ENCODE results near the gene PRMT2.

The PRMT2 gene

GRCh38 chr21:46635324-46636180 lies at the start of gene PRMT2:
Gene PRMT2, plus strand, starts transcription at chr21:46635674. Its CDS starts 1,278 bp downstream, at chr21:46636952.
- DNase-seq: peak; percentile 75

- no peak for DNase-seq
Measured at GRCh38 chr21:46594276-46594675, 41.2 kb upstream of the PRMT2 start.

- DNase-seq: no peak
Measured at GRCh38 chr21:46596201-46596600, 39.3 kb upstream of the PRMT2 start.

DNA sequence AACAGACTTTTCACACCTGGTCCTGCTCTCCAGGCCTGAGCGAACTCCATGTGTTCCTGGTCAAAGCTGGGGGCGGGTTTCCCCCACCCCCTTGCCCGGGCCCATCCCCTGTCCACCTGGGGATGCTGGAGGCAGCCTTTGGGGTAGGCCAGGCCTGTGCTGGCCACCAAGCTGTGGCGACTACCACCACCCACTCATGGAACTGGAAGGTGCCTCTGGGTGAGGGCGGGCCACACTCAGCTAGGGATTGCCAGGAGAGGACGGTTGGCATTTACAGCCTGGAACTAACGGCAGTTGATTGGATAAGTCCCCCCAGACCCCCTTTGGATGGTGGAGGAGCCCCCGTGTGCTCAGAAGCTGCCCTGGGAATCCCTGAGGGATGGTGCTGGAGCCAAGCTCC lies 38.4 kb upstream of the PRMT2 start:
- no peak for DNase-seq

DNA sequence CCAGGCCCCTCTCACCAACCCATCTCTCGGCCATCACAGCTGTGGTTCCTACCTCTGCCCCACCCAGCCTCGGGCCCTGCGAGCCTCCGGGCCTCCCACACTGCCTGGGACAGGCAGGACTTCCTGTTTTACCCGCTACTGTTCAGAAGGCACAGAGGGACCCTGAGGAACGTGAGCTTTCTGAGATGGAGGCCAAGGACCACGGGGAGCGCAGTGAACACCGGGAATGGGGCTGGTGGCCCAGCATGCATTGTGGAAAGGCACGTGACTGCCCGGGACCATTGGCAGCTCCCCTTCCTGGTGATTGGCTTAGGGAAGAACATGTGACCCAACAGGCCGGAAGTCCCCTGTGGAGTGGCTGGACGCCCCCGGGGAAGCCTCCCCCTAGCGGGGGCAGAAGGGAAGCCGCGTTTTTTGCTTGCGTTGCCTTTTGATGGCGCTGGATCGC lies 37.6 kb upstream of the PRMT2 start:
- DNase-seq: no peak

- DNase-seq: no peak
Measured at GRCh38 chr21:46598581-46599572, 36.6 kb upstream of the PRMT2 start.

DNA sequence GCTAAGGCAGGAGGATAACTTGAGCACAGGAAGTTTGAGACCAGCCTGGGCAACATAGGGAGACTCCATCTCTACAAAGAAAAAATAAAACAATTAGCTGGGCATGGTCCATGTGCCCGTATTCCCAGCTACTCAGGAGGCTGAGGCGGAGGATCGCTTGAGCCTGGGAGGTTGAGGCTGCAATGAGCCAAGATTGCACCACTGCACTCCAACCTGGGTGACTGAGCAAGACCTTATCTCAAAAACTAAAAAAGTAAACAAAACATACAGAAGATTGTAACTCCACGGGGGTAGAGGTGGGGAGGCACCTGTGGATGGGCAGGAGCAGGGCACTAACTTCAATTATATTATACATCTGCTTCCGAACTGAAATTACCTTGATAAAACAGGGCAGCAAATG lies 35.2 kb upstream of the PRMT2 start:
- no peak for DNase-seq

- DNase-seq: no peak
Measured at GRCh38 chr21:46600978-46601377, 34.5 kb upstream of the PRMT2 start.

DNA sequence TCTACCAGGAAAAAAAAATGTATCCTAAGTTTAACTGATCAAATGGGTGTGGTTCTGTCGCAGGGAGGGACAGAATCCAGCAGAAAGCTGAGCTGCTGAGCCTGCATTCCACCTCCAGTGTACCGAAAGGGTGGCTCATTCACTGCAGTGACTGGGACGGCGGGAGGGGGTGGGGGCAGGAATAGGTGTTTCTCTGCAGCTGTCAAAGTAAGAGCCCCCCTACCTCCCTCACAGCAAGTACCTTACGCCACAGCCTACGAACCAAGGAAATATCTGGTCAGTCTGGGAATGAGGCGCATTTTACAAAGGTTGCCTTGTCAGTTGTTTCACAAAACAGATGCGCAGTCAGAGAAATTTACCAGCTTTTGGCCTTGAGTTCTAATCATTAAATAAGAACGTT lies 32.2 kb upstream of the PRMT2 start:
- DNase-seq: no peak

- no peak for DNase-seq
Measured at GRCh38 chr21:46604329-46604974, 31.0 kb upstream of the PRMT2 start.

GRCh38 chr21:46604975-46605766 lies 30.3 kb upstream of the PRMT2 start, which contains the start of gene S100B:
Gene S100B, minus strand, starts transcription at chr21:46605082. Its CDS starts 2,667 bp downstream, at chr21:46602415.
- no peak for DNase-seq

DNA sequence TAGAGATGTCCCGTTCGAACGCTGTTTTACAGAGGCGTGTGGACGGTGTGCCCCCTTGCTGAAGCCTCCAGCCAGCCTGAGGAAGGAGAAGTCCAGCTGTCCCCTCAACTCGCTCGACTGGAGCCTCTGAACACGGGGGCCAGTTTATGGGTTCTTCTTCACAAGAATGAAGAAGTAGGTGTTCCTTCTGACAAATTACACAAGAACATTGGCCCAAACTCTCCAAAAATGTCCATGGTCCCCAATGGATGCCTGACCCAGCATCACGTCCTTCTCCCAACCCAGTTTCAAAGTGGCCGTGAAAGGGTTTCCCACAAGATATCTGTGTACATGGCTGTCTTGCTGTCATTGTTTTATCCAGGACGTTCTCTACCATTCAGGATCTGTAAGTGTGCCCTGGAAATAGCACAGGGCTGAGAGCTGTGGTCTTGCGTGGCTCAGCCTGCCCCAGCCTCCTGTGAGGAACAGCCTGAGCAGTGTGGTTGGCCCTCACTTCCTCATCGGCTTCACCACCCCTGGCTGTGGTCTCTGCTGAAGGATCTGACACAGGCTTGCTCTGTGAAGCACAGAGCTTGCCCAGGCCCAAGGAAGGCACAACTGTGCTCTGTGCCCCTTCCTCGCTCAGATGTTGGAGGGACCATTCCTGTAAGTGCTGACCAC lies 29.6 kb upstream of the PRMT2 start:
- DNase-seq: no peak

DNA sequence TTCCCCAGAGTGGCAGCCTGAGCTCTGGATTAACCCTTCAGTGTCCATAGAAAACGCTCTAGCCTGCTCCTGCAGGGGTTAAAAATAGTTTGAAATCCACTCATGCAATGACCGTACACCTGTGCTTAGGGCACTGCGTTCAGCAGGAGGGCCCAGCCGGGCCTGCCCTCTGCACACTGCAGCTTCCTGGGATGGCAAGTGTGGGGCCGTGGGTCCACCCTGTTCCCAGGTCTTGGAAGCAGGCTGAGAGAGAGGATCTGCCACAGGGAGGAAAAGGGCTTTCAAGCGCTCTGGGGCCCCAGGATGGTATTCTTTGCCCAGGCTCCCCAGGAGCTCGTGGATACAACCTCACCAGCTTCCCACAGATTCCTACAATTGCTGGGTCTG lies 29.1 kb upstream of the PRMT2 start:
- DNase-seq: no peak

DNA sequence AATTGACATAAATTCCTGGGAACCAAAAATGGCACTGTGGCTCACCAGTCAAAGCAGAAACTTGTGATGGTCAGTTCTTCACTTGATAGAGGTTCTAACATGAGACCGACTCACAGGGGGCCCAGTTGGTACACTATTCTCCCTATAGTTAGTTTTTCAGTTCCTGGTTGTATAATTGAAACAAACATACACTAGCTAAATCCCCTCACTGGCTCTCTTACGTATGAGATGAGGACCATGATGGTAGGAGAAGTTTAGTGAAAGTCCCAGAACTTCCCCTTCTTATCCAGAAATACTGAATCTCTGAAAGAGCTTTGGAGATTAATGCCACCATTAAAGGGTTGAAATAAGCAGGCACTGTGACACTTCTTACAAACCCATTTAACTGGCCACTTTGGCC lies 27.8 kb upstream of the PRMT2 start:
- no peak for DNase-seq

- DNase-seq: no peak
Measured at GRCh38 chr21:46608672-46609111, 26.8 kb upstream of the PRMT2 start.

GRCh38 chr21:46610018-46610701 lies 25.3 kb upstream of the PRMT2 start:
- no peak for DNase-seq

DNA sequence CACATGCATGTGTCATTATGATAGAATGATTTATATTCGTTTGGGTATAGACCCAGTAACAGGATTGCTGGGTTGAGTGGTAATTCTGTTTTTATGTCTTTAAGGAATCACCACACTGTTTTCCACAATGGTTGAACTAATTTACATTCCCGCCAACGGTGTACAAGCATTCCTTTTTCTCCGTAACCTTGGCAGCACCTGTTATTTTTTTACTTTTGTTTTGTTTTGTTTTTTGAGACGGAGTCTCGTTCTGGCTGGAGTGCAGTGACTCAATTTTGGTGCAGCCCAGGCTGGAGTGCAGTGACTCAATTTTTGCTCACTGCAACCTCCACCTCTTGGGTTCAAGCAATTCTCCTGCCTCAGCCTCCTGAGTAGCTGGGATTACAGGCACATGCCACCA lies 22.1 kb upstream of the PRMT2 start:
- no peak for DNase-seq

GRCh38 chr21:46616050-46616449 lies 19.4 kb upstream of the PRMT2 start:
- no peak for DNase-seq

- no peak for DNase-seq
Measured at GRCh38 chr21:46616656-46617055, 18.8 kb upstream of the PRMT2 start.

DNA sequence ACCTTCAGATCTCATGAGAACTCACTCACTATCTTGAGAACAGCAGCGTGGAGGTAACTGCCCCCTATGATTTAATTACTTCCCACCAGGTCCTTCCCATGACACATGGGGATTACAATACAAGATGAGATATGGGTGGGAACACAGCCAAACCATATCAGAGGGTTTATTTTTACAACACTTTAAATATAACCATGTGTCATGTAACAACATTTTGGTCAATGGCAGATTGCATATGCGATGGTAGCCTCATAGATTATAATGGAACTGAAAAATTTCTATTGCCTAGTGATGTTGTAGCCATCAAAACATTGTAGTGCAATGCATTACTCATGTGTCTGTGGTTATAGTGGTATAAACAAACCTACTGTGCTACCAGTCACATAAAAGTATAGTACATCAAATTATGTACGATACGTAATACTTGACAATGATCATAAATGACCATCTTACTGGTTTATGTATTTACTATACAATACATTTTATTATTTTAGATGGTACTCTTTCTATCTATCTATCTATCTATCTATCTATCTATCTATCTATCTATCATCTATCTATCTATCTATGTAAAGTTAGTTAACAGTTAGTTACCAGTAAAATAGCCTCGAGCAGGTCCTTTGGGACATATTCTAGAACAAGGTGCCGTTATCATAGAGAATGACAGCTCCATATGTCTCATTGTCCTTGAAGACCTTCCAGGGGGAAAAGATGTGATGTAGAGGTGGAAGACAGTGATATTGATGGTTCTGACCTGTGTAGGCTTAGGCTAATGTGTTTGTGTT lies 18.0 kb upstream of the PRMT2 start:
- DNase-seq: no peak
